HFF-Myc (cell line): ENCODE results near the gene TATDN2.

Experiments used
- DNase-seq: peaks from one replicate; pipeline ENCODE4 v3.0.0-alpha.2; 2011; ENCODE audit warnings: low read depth; ENCODE audit errors: extremely low read depth
- H3K4me3 ChIP-seq: replicated peaks from 2 replicates; pipeline ENCODE4 v1.5.1; 2011; ENCODE audit warnings: low read depth, mild to moderate bottlenecking, control low read depth, low read length
- TF ChIP-seq, protein P1 (sequence below): IDR thresholded peaks from 2 replicates; pipeline ENCODE4 v1.5.1; 2012; ENCODE audit warnings: mild to moderate bottlenecking, low read depth, low read length, control low read depth; ENCODE audit errors: missing control alignments

TATDN2 gene

DNA sequence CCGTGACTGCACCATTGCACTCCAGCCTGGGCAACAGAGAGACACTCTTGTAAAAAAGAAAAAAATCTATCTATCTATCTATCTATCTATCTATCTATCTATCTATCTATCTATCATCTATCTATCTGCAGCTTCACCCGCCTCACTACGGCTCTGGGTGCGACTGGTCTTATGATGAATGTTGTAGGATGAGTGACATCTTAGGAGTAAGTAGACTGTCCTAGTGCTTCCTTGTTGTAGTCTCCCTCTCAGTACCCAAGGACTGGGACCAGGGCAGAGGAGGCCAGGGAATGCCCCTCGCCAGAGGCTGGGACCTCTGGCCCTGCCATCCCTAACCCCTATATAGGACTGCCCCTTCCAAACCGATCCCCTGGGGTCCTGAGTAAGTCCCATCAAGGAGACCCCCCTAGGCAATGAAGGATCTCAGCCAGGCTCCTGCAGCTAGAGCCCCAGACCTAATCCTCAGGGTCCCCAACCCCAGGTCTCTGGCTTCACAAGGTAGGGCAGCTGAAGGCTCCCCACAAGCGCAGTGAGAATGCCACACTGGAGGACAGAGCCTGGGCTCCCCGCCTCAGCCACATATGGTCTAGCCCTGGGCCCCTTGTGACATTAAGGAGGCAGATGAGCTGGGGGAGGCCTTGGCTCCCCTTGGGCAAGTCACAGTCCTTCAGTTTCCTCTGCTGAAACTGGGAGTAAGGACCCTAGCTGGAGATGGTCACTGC is 73.5 kb downstream of the TATDN2 start:
- TF ChIP-seq, protein P1, sequence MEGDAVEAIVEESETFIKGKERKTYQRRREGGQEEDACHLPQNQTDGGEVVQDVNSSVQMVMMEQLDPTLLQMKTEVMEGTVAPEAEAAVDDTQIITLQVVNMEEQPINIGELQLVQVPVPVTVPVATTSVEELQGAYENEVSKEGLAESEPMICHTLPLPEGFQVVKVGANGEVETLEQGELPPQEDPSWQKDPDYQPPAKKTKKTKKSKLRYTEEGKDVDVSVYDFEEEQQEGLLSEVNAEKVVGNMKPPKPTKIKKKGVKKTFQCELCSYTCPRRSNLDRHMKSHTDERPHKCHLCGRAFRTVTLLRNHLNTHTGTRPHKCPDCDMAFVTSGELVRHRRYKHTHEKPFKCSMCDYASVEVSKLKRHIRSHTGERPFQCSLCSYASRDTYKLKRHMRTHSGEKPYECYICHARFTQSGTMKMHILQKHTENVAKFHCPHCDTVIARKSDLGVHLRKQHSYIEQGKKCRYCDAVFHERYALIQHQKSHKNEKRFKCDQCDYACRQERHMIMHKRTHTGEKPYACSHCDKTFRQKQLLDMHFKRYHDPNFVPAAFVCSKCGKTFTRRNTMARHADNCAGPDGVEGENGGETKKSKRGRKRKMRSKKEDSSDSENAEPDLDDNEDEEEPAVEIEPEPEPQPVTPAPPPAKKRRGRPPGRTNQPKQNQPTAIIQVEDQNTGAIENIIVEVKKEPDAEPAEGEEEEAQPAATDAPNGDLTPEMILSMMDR, result no peak
- DNase-seq, result no peak
- no peak overlapping the region for H3K4me3 ChIP-seq

DNA sequence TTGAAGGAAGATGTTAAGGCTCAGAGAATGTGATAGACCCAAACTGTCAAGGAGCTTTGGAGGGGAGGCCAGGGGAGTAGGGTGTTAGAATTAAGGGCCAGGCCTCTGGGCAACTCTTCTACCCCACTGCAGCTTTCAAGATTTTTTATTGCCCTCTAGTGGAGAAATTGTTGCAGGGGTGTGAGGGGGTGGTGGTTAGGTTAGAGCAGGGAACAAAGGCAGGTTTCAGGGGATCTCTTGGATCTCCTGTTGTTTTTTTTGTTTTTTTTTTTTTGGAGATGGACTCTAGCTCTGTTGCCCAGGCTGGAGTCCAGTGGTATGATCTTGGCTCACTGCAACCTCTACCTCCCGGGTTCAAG is 74.1 kb downstream of the TATDN2 start:
- TF ChIP-seq, protein P1, result peak; percentile 40
- H3K4me3 ChIP-seq, result no peak overlapping the region
- DNase-seq, result no peak

DNA sequence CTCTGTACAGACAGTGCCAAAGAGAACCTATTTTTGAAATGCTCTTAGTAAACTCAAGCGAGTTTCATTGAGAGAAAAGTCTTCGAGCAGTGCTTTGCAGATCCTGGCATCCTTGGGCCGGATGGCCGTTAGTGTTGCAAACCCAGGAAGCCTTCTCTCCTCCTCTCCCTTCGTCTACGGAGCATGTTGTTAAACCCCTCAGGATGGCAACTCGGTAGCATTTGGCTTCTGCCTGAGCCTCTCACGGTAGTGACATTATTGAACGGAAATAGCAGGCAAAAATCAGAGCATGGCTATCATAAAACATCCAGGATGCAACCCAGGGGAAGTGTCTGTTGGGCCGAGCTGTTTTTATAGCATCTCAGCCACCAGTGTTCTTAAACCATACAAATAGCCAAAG is 79.3 kb downstream of the TATDN2 start:
- TF ChIP-seq, protein P1, result no peak
- DNase-seq, result no peak
- no peak overlapping the region for H3K4me3 ChIP-seq

DNA sequence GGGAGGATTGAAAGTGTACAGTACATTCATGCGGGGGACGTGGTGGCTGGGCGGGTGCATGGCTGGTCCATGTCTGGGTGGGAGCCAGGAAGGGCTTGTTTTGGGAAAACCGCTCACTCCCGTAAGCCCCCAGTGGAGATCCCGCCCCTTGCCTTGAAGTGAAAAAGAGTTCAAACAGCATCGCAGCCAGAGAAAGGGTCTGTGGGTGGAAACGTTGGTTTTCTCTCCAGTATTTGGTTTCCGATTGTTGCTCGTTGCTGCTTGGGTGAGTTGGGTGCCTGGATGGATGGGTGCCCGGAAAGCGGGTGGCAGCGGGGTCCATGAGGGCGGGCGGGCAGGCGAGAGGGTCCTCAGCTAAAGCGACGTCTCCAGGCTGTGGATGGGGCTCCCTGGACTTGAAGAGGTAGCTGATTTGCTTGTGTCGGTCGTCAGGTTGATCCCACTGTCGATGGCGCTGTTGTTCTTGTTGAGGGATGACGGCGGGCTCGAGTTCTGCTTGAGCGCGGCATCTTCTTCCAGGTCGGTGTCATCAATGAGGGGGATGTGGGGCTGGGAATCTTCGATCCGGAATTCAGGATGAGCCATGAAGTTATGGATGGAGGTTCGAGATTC is 80.3 kb downstream of the TATDN2 start:
- no peak overlapping the region for H3K4me3 ChIP-seq
- no peak for DNase-seq
- TF ChIP-seq, protein P1, result no peak

DNA sequence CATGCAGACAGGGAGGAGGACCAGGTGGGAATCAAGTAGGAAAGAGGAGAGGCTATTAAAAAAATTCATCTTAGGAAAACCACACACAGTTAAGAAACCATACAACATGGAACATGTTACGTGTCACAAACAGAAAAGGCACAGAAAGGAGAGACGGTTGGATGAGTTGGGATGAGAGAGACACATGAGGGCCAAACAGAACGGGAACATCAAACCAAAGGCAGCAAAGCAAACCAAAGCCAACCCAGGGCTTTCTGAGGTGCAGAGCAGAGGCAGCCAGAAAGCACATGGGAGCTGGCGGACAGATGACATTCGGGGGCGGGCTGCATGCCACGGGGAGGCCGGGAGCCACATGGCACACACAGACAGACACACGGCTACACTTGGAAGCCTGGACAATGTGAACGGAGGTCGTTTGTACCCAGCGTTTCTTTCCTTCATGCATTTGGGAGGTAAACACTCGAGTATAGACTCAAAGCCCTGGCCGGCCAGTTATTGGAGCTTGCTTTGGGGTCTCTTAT is 81.3 kb downstream of the TATDN2 start:
- TF ChIP-seq, protein P1, result no peak
- H3K4me3 ChIP-seq, result no peak overlapping the region
- DNase-seq, result no peak

DNA sequence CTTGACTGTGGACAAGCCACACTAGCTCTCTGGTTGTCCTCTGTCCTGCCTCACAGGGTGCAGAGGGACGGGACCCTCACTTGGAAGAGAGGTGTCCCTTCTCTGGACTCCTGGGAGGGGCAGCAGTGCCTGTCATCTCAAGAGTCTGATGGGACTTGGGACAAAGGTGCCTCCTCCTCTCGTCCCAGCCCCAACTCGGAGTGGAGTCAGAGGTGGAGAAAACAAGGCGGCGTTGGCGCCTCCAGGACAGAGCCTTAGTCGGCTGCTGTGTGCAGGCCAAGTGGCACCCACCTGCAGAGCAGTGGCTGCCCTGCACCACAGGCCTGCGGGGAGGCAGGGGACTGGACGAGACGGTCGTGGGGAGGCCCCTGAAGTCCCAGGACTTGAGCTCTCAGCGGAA is 82.1 kb downstream of the TATDN2 start:
- TF ChIP-seq, protein P1, result no peak
- DNase-seq, result no peak
- H3K4me3 ChIP-seq, result no peak overlapping the region
